Lung microvascular endothelial cell (primary cell): ENCODE measurements around the gene MEMO1. TPM values are rescaled to one million over a fixed set of nuclear protein-coding genes. Genes with fewer than 3 reads are reported as not detected.
"Not testable (repeated sequence)": the region's sequence is repeated elsewhere in the genome, so short reads cannot be mapped to it uniquely, and the experiment has no call there.

Source experiments
- DNase-seq, 2 donors: peaks; one replicate each; pipeline versions ENCODE4 v3.0.0 to v3.0.0-alpha.2; 2010; ENCODE audit warnings: low read depth in 2 of 2
- total RNA-seq: library from RNA; depleted of rRNA; stranded (reverse); fragments of >200 nt; gene quantifications from 2 replicates; pipeline ENCODE4 v1.2.1, GENCODE V29; 2014

MEMO1 gene
- total RNA-seq, 1 donor from 2014 or later, result 30.6 TPM

DNA sequence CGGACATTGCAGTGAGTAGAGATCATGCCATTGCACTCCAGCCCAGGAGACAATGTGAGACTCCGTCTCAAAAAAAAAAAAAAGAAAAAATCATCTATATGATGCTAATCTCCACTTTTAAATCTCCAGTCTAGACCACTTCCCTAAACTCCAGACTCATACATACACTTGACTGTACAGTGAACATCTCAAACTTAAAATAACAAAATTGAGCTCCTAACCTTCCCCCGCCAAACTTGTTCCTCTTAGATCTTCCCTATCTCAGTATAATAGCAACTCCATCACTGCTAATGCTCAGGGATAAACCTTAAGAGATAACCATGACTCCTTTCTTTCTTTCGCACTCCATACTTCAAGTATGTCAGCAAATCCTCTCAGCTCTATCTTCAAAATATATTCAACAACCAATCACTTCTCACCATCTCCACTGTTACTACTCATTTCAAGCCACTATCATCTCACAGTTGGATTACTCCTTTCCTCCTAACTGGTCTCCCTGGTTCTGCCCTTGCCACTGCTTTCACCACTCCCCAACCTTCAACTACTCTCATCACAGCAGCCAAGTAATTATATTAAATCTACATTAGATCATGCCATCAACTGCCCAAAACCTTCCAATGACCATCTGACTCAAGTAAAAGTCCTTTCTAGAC lies 12.0 kb downstream of the MEMO1 start:
- DNase-seq, result no peak

GRCh38 chr2:31997653-31998052 lies 13.2 kb downstream of the MEMO1 start:
- peak; percentile 15 to 51 for DNase-seq

GRCh38 chr2:31996571-31997150 lies 14.1 kb downstream of the MEMO1 start:
- no peak for DNase-seq

GRCh38 chr2:31992934-31993333 lies 17.9 kb downstream of the MEMO1 start:
- DNase-seq, result no peak

- no peak for DNase-seq
Measured at GRCh38 chr2:31992025-31992579, 18.7 kb downstream of the MEMO1 start.

GRCh38 chr2:31989946-31990345 lies 20.9 kb downstream of the MEMO1 start:
- no peak for DNase-seq

DNA sequence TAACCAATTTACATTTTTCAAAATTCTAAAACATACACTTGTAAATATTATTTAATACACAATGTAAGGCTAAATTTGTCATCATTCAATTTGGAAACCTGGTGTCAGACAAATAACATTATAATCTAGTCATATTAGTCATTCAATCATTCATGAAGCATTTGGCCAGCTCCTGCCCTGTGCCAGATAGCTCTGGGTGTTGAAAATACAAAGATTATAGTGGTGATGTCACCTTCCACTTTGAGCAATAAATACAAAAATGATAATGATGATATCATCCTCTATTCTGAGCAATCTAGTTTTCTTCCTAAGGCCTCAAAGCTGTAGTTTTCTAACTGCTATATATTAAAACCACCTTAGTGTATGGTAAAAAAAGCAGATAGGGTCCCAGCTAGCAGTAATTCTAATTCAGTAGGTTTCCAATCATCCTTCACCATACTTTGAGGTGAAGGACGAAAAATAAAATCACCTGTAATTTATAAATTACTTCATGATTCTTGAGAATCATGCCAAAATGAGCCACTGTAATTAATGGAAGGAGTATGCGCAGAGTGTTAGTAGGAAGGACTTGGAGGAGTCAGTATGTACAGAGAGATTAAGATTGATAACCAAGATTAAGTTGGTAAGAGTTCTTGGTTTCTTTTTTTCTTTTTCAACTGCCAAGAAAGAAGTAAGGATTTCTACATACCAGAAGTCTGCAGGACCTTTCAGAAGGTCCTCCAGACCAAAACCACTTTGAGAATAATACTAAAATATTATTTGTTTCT lies 23.2 kb downstream of the MEMO1 start:
- DNase-seq, result peak; percentile 75 to 78

DNA sequence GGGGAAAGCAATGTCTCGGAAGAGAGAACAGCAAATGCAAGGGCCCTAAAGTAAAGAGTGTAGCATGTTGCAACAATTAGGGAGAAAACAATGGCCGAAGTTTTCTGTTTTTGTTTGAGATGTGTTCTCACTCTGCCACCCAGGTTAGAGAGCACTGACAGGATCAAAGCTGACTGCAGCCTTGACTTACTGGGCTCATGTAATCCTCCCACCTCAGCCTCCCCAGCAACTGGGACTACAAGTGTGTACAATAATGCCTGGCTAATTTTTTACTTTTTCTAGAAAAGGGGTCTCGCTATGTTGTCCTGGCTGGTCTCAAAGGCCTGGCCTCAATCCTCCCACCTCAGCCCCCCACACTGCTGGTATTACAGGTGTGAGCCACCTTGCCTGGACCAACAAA lies 23.9 kb downstream of the MEMO1 start:
- DNase-seq, result no peak

- no peak for DNase-seq
Measured at GRCh38 chr2:31983762-31984467, 26.9 kb downstream of the MEMO1 start.

GRCh38 chr2:31980674-31981356 lies 30.0 kb downstream of the MEMO1 start:
- DNase-seq, result peak; percentile 56 to 63

GRCh38 chr2:31979956-31980355 lies 30.9 kb downstream of the MEMO1 start:
- no peak for DNase-seq

- DNase-seq, result no peak
Measured at GRCh38 chr2:31979018-31979417, 31.8 kb downstream of the MEMO1 start.

DNA sequence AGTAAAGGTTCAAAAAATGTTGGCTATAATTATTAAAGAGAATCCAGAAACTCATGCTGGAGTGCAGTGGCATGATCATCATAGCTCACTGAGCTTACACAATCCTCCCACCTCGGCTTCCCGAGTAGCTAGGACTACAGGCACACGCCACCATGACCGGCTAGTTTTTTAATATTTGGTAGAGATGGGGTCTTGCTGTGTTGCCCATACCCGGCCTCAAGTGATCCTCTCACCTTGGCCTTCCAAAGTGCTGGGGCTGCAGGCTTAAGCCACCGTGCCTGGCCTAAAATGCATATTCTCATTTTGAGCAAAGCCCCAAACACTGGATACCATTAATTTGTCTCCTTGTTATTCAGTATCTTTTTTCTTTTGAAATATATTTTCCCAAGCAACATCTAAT lies 32.4 kb downstream of the MEMO1 start:
- no peak for DNase-seq

- no peak for DNase-seq
Measured at GRCh38 chr2:31973665-31974064, 37.1 kb downstream of the MEMO1 start.

- DNase-seq, result no peak
Measured at GRCh38 chr2:31972059-31972458, 38.7 kb downstream of the MEMO1 start.

DNA sequence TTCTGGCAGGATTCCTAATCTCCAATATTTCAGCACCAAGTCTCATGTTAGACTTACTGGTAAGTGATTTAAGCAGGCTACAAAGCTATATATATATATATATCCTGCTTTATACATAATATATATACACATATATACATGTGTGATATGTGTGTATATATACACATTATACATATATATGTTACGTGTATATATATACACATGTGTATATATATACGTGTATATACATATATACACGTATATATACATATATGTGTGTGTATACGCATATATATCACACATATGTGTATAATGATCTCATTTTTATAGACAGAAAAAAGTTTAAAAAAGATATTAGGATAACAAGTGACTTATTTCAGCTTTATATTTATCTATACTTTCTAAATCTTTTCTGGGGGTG lies 41.6 kb downstream of the MEMO1 start:
- peak in 1 of 2 donors; percentile 6 for DNase-seq

GRCh38 chr2:31967790-31968189 lies 43.0 kb downstream of the MEMO1 start:
- no peak for DNase-seq

DNA sequence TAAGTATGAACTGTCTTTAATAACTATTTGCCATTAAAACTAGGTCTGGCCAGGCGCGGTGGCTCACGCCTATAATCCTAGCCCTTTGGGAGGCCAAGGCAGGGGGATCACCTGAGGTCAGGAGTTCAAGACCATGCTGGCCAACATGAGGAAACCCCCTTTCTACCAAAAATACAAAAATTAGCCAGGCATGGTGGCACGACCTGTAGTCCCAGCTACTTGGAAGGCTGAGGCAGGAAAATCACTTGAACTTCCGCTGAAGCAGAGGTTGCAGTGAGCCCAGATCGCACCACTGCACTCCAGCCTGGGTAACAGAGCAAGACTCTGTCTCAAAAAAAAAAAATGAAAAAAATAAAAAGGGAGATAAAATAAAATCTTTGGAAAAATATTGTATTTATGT lies 44.4 kb downstream of the MEMO1 start:
- DNase-seq, result not testable (repeated sequence)

- DNase-seq, result no peak
Measured at GRCh38 chr2:31965094-31965493, 45.7 kb downstream of the MEMO1 start.

DNA sequence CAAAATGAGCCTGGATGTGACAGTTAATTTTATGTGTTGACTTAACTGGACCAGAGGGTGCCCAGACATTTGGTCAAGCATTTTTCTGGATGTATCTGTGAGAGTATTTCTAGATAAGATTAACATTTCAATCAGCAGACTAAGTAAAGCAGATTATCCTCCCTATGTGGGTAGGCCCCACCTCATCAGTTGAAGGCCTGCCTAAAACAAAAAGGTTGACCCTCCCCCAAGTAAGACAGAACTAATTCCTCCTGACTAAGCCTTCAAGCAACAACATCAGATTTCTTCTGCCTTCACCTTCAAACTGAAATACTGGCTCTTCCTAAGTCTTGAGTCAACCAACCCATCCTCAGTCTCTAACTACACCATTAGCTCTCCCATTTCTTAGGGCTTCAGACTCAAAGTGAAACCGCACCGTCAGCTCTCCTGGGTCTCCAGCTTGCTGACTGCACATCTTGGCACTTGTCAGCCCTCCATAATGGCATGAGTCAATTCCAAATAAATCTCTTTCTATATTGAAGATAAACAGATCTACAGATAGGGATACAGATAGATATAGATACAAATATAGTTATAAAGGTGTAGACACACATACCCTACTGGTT lies 47.9 kb downstream of the MEMO1 start:
- DNase-seq, result no peak
